GM19240 (cell line): ENCODE results near the gene PIM1.

Experiments used
- DNase-seq: peaks from one replicate; pipeline ENCODE4 v3.0.0; 2011; ENCODE audit warnings: low spot score; ENCODE audit not compliant: insufficient read length

PIM1 gene

GRCh38 chr6:37221585-37222124 lies 51.7 kb downstream of the PIM1 start:
- DNase-seq = no peak

- DNase-seq = peak; percentile 80
These were observed 52.4 kb downstream of the PIM1 start for GRCh38 chr6:37222125-37222967.

- DNase-seq = no peak
These were observed 53.0 kb downstream of the PIM1 start for GRCh38 chr6:37222992-37223391.
